Natural killer cell (primary cell): ENCODE results near the gene PDE10A. TPM values are rescaled to one million over a fixed set of nuclear protein-coding genes. Genes with fewer than 3 reads are reported as not detected.

ENCODE experiments used
- ATAC-seq, 3 donors: fragments of 150-1000 bp in 2 of 3; fragments of 200-7000 bp in 1 of 3; cut with Tn5 transposase; 1 replicate in 1 of 3; 2 replicates in 2 of 3; pipeline ENCODE4 v1.10.0; 2021; ENCODE audit warnings: mild to moderate bottlenecking in 2 of 3, moderate library complexity in 2 of 3
- DNase-seq, 2 donors: peaks; one replicate each; pipeline versions ENCODE4 v3.0.0 to v3.0.0-alpha.2; 2013 to 2021; ENCODE audit warnings: mixed read lengths in 1 of 2
- H3K27ac ChIP-seq: one replicate; pipeline ENCODE4 v1.5.1; 2013; ENCODE audit warnings: mild to moderate bottlenecking, low read length
- H3K27me3 ChIP-seq: one replicate; pipeline ENCODE4 v1.6.1; 2013; ENCODE audit warnings: low read length; ENCODE audit not compliant: control insufficient read depth, insufficient read depth
- H3K36me3 ChIP-seq: one replicate; pipeline ENCODE4 v1.6.1; 2013; ENCODE audit warnings: low read length; ENCODE audit not compliant: control insufficient read depth, insufficient read depth
- H3K4me1 ChIP-seq: one replicate; pipeline ENCODE4 v1.6.1; 2013; ENCODE audit warnings: low read length; ENCODE audit not compliant: control insufficient read depth, insufficient read depth
- H3K4me3 ChIP-seq: one replicate; pipeline ENCODE4 v1.5.1; 2013; ENCODE audit warnings: low read length
- H3K9me3 ChIP-seq: one replicate; pipeline ENCODE4 v1.6.1; 2013; ENCODE audit warnings: low read length; ENCODE audit not compliant: control insufficient read depth, insufficient read depth
- H3K27ac Mint-ChIP-seq, 2 donors: one replicate each; pipeline ENCODE4 v1.8.0; 2022; ENCODE audit warnings: mild to moderate bottlenecking in 2 of 2, mixed read lengths in 2 of 2, moderate library complexity in 1 of 2
- H3K27me3 Mint-ChIP-seq, 2 donors: one replicate each; pipeline ENCODE4 v1.8.0; 2022; ENCODE audit warnings: low read depth in 2 of 2, mixed read lengths in 2 of 2
- H3K36me3 Mint-ChIP-seq: one replicate; pipeline ENCODE4 v1.8.0; 2022; ENCODE audit warnings: mixed read lengths
- H3K4me1 Mint-ChIP-seq, 2 donors: one replicate each; pipeline ENCODE4 v1.8.0; 2022; ENCODE audit warnings: mixed read lengths in 2 of 2
- H3K4me3 Mint-ChIP-seq: one replicate; pipeline ENCODE4 v1.8.0; 2022; ENCODE audit warnings: mild to moderate bottlenecking, moderate library complexity, mixed read lengths
- H3K9me3 Mint-ChIP-seq, 2 donors: one replicate each; pipeline ENCODE4 v1.8.0; 2022; ENCODE audit warnings: mixed read lengths in 2 of 2
- WGBS: methylation state at CpG from one replicate; pipeline ENCODE4 v1.1.7; 2013; ENCODE audit warnings: missing lambda C conversion rate; ENCODE audit not compliant: insufficient coverage; 5-methylcytosine and 5-hydroxymethylcytosine counted together
- intact Hi-C: fragments of 100-400 bp; cut with micrococcal nuclease; formaldehyde crosslinking; loops from one replicate; pipeline ENCODE4 v1.14.2; 2022
- total RNA-seq, 4 donors: library from RNA; stranded (reverse); fragments of 120-200 nt in 1 of 4; gene quantifications; one replicate each; pipeline versions ENCODE4 v1.2.3 to v1.2.4, GENCODE V29; 2013 to 2022
- TF ChIP-seq, protein P1 (sequence below): fragments of 200-600 bp; IDR thresholded peaks from one replicate; pipeline ENCODE4 v1.8.0; 2022; ENCODE audit warnings: antibody characterized with exemption

Gene PDE10A
- total RNA-seq, 3 donors from 2014 or later (not counting 1 experiment from before 2014, with no cell fraction given): not detected

DNA sequence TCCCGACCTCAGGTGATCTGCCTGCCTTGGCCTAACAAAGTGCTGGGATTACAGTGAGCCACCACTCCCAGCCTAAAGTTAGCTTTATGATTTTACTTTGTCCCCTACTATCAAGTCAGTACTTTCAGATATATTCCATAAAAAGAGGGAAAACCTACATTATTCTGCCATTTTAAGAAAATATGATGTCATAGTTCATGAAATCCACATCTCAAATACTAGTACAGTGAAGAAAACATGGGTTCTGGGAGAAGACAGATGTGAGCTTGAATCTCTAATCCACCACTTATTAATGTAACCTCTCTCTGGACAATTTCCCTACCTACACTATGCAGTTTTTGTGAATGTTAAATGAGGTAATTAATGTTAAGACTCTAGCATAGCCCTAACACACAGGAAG, 74.5 kb downstream of the PDE10A start:
- Histone ChIP-seq H3K4me3 (no peak overlapping the region), H3K36me3 (no peaks in the 10 kb centered on the region), H3K27ac (no peak overlapping the region), H3K9me3 (no peaks in the 10 kb centered on the region), H3K4me1 (no peaks in the 10 kb centered on the region), H3K27me3 (no peaks in the 10 kb centered on the region)
- no peaks in the 10 kb centered on the region for H3K36me3 Mint-ChIP-seq
- no peaks in the 10 kb centered on the region for H3K4me1 Mint-ChIP-seq
- TF ChIP-seq, protein P1, sequence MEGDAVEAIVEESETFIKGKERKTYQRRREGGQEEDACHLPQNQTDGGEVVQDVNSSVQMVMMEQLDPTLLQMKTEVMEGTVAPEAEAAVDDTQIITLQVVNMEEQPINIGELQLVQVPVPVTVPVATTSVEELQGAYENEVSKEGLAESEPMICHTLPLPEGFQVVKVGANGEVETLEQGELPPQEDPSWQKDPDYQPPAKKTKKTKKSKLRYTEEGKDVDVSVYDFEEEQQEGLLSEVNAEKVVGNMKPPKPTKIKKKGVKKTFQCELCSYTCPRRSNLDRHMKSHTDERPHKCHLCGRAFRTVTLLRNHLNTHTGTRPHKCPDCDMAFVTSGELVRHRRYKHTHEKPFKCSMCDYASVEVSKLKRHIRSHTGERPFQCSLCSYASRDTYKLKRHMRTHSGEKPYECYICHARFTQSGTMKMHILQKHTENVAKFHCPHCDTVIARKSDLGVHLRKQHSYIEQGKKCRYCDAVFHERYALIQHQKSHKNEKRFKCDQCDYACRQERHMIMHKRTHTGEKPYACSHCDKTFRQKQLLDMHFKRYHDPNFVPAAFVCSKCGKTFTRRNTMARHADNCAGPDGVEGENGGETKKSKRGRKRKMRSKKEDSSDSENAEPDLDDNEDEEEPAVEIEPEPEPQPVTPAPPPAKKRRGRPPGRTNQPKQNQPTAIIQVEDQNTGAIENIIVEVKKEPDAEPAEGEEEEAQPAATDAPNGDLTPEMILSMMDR: no peak
- DNase-seq: no peak
- 77% methylated on average over 1 of the region's 1 CpG for WGBS
- intact Hi-C loops: no loop called here
- no peaks in the 10 kb centered on the region for H3K27me3 Mint-ChIP-seq
- peaks cover 2 to 4% of the 10 kb centered on the region in 2 donors for H3K9me3 Mint-ChIP-seq
- H3K27ac Mint-ChIP-seq: no peak overlapping the region
- no peak for ATAC-seq
- H3K4me3 Mint-ChIP-seq: no peak overlapping the region

DNA sequence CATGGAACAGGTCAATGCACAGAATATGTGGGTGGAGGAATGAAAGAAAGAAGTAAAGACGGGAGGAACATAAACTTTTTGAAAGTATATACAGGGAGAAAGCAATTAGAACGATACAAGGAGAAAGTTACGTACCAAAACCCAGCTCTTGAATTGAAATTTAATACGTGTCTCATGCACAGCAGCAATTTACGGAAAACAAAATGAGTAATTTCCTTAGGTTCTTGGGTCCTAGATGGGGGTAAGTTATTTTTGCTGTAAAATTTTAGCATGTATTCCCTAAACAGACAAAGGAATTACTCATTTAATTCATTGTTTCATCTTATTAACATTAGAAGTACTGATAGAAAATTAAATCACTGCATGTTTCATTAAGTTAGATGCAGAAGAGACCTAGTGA, 75.8 kb downstream of the PDE10A start:
- Mint-ChIP-seq H3K9me3 (peaks cover 2 to 4% of the 10 kb centered on the region in 2 donors), H3K27me3 (no peaks in the 10 kb centered on the region), H3K27ac (no peak overlapping the region), H3K4me3 (no peak overlapping the region), H3K36me3 (no peaks in the 10 kb centered on the region), H3K4me1 (no peaks in the 10 kb centered on the region)
- no peak for DNase-seq
- Histone ChIP-seq H3K36me3 (no peaks in the 10 kb centered on the region), H3K4me1 (no peaks in the 10 kb centered on the region), H3K27ac (no peak overlapping the region), H3K4me3 (no peak overlapping the region), H3K27me3 (no peaks in the 10 kb centered on the region), H3K9me3 (no peaks in the 10 kb centered on the region)
- WGBS: 83% methylated on average over 5 of the region's 5 CpGs
- TF ChIP-seq, protein P1: no peak
- intact Hi-C loops: no loop called here
- no peak for ATAC-seq

DNA sequence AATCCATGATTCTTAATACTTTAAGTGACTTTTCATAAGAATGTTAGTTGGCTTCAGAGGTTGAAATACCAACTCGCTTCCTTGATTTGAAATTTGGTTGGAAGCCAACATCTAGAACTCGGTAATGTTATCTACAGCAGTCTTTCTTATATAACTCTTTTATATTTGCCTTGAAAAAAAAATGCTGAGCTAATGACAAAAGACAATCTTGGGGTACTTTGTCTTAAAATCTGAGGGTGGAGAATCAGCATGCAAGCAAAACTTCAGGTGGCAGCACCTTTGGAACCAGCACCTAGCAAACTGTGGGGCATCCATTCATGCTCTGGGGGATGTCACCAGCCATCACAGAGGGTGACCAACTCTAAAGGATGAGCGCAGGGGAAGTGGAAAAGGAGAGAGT, 76.3 kb downstream of the PDE10A start:
- Histone ChIP-seq H3K4me3 (no peak overlapping the region), H3K9me3 (no peaks in the 10 kb centered on the region), H3K27me3 (no peaks in the 10 kb centered on the region), H3K27ac (no peak overlapping the region), H3K4me1 (no peaks in the 10 kb centered on the region), H3K36me3 (no peaks in the 10 kb centered on the region)
- intact Hi-C loops: no loop called here
- Mint-ChIP-seq H3K4me3 (no peak overlapping the region), H3K36me3 (no peaks in the 10 kb centered on the region), H3K9me3 (peaks cover 2 to 4% of the 10 kb centered on the region in 2 donors), H3K4me1 (no peaks in the 10 kb centered on the region), H3K27ac (no peak overlapping the region), H3K27me3 (no peaks in the 10 kb centered on the region)
- TF ChIP-seq, protein P1: no peak
- DNase-seq (no peak), ATAC-seq (no peak)
- WGBS: 81% methylated on average over 3 of the region's 3 CpGs

DNA sequence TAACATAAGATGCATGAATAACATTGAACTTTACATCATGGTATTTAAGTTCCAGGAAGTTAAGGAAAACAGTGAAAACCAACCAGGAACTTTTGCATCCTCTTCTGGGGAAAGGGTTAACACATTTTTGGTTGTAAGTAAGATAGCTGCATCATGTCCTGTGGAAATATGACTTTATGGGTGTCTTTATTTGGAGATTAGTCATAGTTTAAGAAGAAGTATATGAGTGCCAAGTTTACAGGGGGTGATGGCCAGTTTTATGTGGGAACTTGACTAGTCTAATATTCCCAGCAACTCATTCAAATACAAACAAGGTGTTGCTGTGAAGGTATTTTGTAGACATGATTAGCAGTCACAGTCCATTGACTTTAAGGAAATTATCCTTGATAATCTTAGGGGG, 78.0 kb downstream of the PDE10A start:
- H3K4me3 Mint-ChIP-seq: no peak overlapping the region
- H3K4me1 Mint-ChIP-seq: no peaks in the 10 kb centered on the region
- H3K27me3 Mint-ChIP-seq: no peaks in the 10 kb centered on the region
- no peak overlapping the region for H3K27ac Mint-ChIP-seq
- no peaks in the 10 kb centered on the region for H3K9me3 ChIP-seq
- H3K9me3 Mint-ChIP-seq: peaks cover 2 to 4% of the 10 kb centered on the region in 2 donors
- no peaks in the 10 kb centered on the region for H3K36me3 ChIP-seq
- no peaks in the 10 kb centered on the region for H3K27me3 ChIP-seq
- intact Hi-C loops: no loop called here
- no peak overlapping the region for H3K4me3 ChIP-seq
- TF ChIP-seq, protein P1: no peak
- no peak overlapping the region for H3K27ac ChIP-seq
- H3K4me1 ChIP-seq: no peaks in the 10 kb centered on the region
- H3K36me3 Mint-ChIP-seq: no peaks in the 10 kb centered on the region
- no peak for DNase-seq
- no peak for ATAC-seq
